Fibroblast of villous mesenchyme (primary cell): Measurements from ENCODE around the gene NKAIN1. TPM values are rescaled to one million over a fixed set of nuclear protein-coding genes. Genes with fewer than 3 reads are reported as not detected.
A peak's percentile ranks its signal among the peaks of the same experiment; 100 is the strongest.

Experiments used
- DNase-seq: peaks from one replicate; pipeline ENCODE4 v3.0.0-alpha.2; 2010; ENCODE audit warnings: low read depth
- H3K4me3 ChIP-seq: 2 replicates; pipeline ENCODE4 v1.5.1; 2011; ENCODE audit warnings: low read depth, mild to moderate bottlenecking, low read length
- CTCF ChIP-seq: IDR thresholded peaks from 2 replicates; pipeline ENCODE4 v1.5.1; 2012; ENCODE audit warnings: low read depth, mild to moderate bottlenecking, low read length; ENCODE audit not compliant: insufficient read depth
- total RNA-seq: library from RNA; depleted of rRNA; stranded (reverse); fragments of >200 nt; gene quantifications from 2 replicates; pipeline ENCODE4 v1.2.3, GENCODE V29; 2012

The NKAIN1 gene
- total RNA-seq, 1 donor: not detected

- H3K4me3 ChIP-seq: no peak overlapping the region
- TF ChIP-seq CTCF: no peak
- DNase-seq: no peak
Observed at GRCh38 chr1:31227891-31228568, 11.7 kb downstream of the NKAIN1 start.

- no peak for TF ChIP-seq CTCF
- no peak for DNase-seq
- no peak overlapping the region for H3K4me3 ChIP-seq
Observed at GRCh38 chr1:31224068-31224467, 15.6 kb downstream of the NKAIN1 start.

GRCh38 chr1:31222176-31222575 is 17.5 kb downstream of the NKAIN1 start:
- no peak for TF ChIP-seq CTCF
- DNase-seq: no peak
- no peak overlapping the region for H3K4me3 ChIP-seq

GRCh38 chr1:31221072-31221471 is 18.6 kb downstream of the NKAIN1 start:
- no peak for TF ChIP-seq CTCF
- no peak for DNase-seq

GRCh38 chr1:31219489-31219888 is 20.2 kb downstream of the NKAIN1 start:
- DNase-seq: no peak
- TF ChIP-seq CTCF: no peak
- H3K4me3 ChIP-seq: no peak overlapping the region

More at GRCh38 chr1:31221072-31221471, 18.6 kb downstream of the NKAIN1 start:
- H3K4me3 ChIP-seq: no peak overlapping the region

- DNase-seq: no peak
- H3K4me3 ChIP-seq: no peak overlapping the region
- TF ChIP-seq CTCF: no peak
Observed at GRCh38 chr1:31218705-31219104, 21.0 kb downstream of the NKAIN1 start.

GRCh38 chr1:31216016-31216415 is 23.7 kb downstream of the NKAIN1 start:
- peak; percentile 16 for DNase-seq
- TF ChIP-seq CTCF: no peak

More at GRCh38 chr1:31216016-31216415, 23.7 kb downstream of the NKAIN1 start:
- H3K4me3 ChIP-seq: no peak overlapping the region
